GM13977 (cell line): ENCODE results near the gene PRKCB.
"Not testable (repeated sequence)": the region's sequence is repeated elsewhere in the genome, so short reads cannot be mapped to it uniquely, and the experiment has no call there.

Experiments
- DNase-seq: peaks from one replicate; pipeline ENCODE4 v3.0.0; 2012; ENCODE audit warnings: low spot score
- CTCF ChIP-seq: IDR thresholded peaks from 2 replicates; pipeline ENCODE4 v1.5.1; 2012; ENCODE audit warnings: mild to moderate bottlenecking, control low read depth; ENCODE audit not compliant: insufficient read depth; ENCODE audit errors: extremely low read depth, missing control alignments
- in situ Hi-C: fragments of 300-500 bp; cut with MboI; formaldehyde crosslinking; loops from one replicate; pipeline ENCODE4 v1.12.0; 2022; ENCODE audit warnings: low sequenced_read_pairs, low pct_unique_long_range_greater_than_20kb, mixed read lengths, inconsistent platforms; ENCODE audit not compliant: unreplicated experiment

Gene PRKCB

GRCh38 chr16:24235806-24236205, 400.0 kb downstream of the PRKCB start:
- DNase-seq = no peak
- TF ChIP-seq CTCF = no peak
- in situ Hi-C loops = no loop called here

- in situ Hi-C loops, DNase-seq: not testable (repeated sequence)
Observed at GRCh38 chr16:24238846-24239245, 403.1 kb downstream of the PRKCB start.

- no peak for DNase-seq
- no peak for TF ChIP-seq CTCF
- in situ Hi-C loops = no loop called here
Observed at GRCh38 chr16:24246911-24247607, 411.3 kb downstream of the PRKCB start.

GRCh38 chr16:24253192-24253591, 417.4 kb downstream of the PRKCB start:
- in situ Hi-C loops = no loop called here
- peak; percentile 76 for TF ChIP-seq CTCF
- DNase-seq = peak; percentile 79

GRCh38 chr16:24255456-24256371, 419.9 kb downstream of the PRKCB start, which contains the start of gene CACNG3:
Gene CACNG3, plus strand, starts transcription at chr16:24256335. Its CDS starts 420 bp downstream, at chr16:24256755.
- in situ Hi-C loops = no loop called here
- TF ChIP-seq CTCF = no peak
- DNase-seq = peak; percentile 65

- no peak for DNase-seq
- TF ChIP-seq CTCF = no peak
- in situ Hi-C loops = no loop called here
Observed at GRCh38 chr16:24257958-24258357, 422.2 kb downstream of the PRKCB start.

- in situ Hi-C loops = no loop called here
- DNase-seq = no peak
- TF ChIP-seq CTCF = no peak
Observed at GRCh38 chr16:24258791-24259190, 423.0 kb downstream of the PRKCB start.
